Hepatocyte (in vitro differentiated cells): ENCODE measurements around the gene CEMIP2.

Experiments
- CTCF ChIP-seq: fragments of 200-600 bp; sonication (generic); IDR thresholded peaks from 2 replicates; pipeline ENCODE4 v1.5.1; 2016; ENCODE audit warnings: antibody characterized with exemption, mild to moderate bottlenecking; ENCODE audit not compliant: poor library complexity
- EZH2phosphoT487 ChIP-seq: fragments of 200-600 bp; sonication (generic); IDR thresholded peaks from one replicate; pipeline ENCODE4 v1.6.1; 2018; ENCODE audit warnings: antibody characterized with exemption, mild to moderate bottlenecking, low read depth, moderate library complexity; ENCODE audit not compliant: unreplicated experiment, severe bottlenecking

DNA sequence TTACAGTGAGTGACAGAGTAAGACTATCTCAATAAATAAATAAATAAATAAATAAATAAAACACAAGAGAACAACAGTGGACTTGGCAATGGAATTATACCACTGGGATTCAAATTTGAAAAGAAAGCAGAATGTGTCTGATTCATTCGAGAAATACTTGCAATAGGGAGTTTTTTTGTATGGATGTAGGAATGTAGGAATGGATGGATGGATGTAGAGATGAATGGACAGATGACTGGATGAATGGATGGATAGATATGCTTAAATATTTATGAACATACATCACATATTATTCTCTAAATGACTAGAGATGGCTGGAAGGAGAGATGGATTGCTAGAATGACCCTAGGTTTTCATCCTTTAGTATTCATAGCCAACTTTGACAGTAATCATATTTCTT, 22.0 kb upstream of the CEMIP2 start:
- TF ChIP-seq CTCF (no peak), EZH2phosphoT487 (no peak)
